Keratinocyte (primary cell): ENCODE measurements around the gene PPP1R12C.
"Not testable (repeated sequence)": the region's sequence is repeated elsewhere in the genome, so short reads cannot be mapped to it uniquely, and the experiment has no call there.

Experiments
- EZH2 ChIP-seq: IDR thresholded peaks from one replicate; pipeline ENCODE4 v1.6.1; 2012; ENCODE audit warnings: inconsistent platforms, mild to moderate bottlenecking, low read length, moderate library complexity
- TF ChIP-seq, protein P1 (sequence below), 3 experiments: IDR thresholded peaks in 1 of 3; conservative IDR thresholded peaks in 1 of 3; optimal IDR thresholded peaks in 1 of 3; 2 replicates in 2 of 3; 3 replicates in 1 of 3; pipeline versions ENCODE3 to v1.5.1; 2011; ENCODE audit warnings: low read length in 3 of 3, mild to moderate bottlenecking in 3 of 3, moderate library complexity in 2 of 3, control low read depth in 1 of 3, inconsistent platforms in 1 of 3; ENCODE audit not compliant: insufficient read depth in 2 of 3; ENCODE audit errors: extremely low read depth in 1 of 3

DNA sequence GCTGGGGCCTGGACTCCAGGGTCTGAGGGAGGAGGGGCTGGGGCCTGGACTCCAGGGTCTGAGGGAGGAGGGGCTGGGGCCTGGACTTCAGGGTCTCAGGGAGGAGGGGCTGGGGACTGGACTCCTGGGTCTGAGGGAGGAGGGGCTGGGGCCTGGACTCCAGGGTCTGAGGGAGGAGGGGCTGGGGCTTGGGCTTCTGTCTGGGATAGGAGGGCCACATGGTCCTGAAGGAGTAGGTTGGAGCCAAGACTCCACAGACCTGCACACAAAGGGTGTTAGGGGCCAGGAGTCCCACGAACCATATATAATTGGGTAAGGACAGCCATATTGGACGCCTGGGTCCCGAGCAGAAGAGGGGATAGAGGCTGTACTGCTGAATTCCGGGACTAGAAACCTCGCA, 38.3 kb upstream of the PPP1R12C start:
- TF ChIP-seq, protein P1, sequence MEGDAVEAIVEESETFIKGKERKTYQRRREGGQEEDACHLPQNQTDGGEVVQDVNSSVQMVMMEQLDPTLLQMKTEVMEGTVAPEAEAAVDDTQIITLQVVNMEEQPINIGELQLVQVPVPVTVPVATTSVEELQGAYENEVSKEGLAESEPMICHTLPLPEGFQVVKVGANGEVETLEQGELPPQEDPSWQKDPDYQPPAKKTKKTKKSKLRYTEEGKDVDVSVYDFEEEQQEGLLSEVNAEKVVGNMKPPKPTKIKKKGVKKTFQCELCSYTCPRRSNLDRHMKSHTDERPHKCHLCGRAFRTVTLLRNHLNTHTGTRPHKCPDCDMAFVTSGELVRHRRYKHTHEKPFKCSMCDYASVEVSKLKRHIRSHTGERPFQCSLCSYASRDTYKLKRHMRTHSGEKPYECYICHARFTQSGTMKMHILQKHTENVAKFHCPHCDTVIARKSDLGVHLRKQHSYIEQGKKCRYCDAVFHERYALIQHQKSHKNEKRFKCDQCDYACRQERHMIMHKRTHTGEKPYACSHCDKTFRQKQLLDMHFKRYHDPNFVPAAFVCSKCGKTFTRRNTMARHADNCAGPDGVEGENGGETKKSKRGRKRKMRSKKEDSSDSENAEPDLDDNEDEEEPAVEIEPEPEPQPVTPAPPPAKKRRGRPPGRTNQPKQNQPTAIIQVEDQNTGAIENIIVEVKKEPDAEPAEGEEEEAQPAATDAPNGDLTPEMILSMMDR (optimal IDR thresholded peaks at IDR 0.05 in 1 of 3, IDR thresholded peaks at IDR 0.05 in 1 of 3, conservative IDR thresholded peaks at IDR 0.05 in 1 of 3; ENCODE audit: extremely low read depth in 1 of 3, insufficient read depth in 2 of 3, low read length in 3 of 3) = not testable (repeated sequence)
- not testable (repeated sequence) for TF ChIP-seq EZH2
